A549 (cell line): ENCODE data around the gene KANSL1. TPM values are rescaled to one million over a fixed set of nuclear protein-coding genes. Genes with fewer than 3 reads are reported as not detected.

Experiments
- ATAC-seq, 2 experiments: fragments of 200-7000 bp in 1 of 2; fragments of >200 bp in 1 of 2; cut with Nextera tagmentation in 1 of 2; cut with Tn5 transposase in 1 of 2; 3 replicates each; pipeline versions ENCODE4 v1.8.0 to v1.9.1; 2018 to 2020; ENCODE audit warnings: mild to moderate bottlenecking in 1 of 2, moderate library complexity in 1 of 2
- CTCF ChIA-PET: fragments of 300-600 bp; sonication (Branson Sonifier 250); formaldehyde crosslinking; extraction: SDS; loops from one replicate; lab custom pipeline; 2021; ENCODE audit warnings: antibody characterized with exemption, inconsistent platforms; lab: Yijun Ruan, JAX
- POLR2A ChIA-PET: fragments of 350-600 bp; formaldehyde crosslinking; extraction: SDS; loops from one replicate; lab custom pipeline; 2021; ENCODE audit warnings: antibody characterized with exemption, inconsistent platforms; lab: Yijun Ruan, JAX
- DNase-seq, 2 experiments: peaks; one replicate each; pipeline versions ENCODE4 v3.0.0 to v3.0.0-alpha.2; 2011 to 2016; ENCODE audit warnings: low read depth in 1 of 2, low spot score in 1 of 2
- FAIRE-seq: peaks from 2 replicates; lab custom pipeline; 2011; peaks lifted over from hg19 to GRCh38; lab: Jason Lieb, UNC
- H3K27ac ChIP-seq, 2 experiments: fragments of >200 bp; sonication (Bioruptor Twin); formaldehyde crosslinking; 3 replicates each; pipeline ENCODE4 v1.5.1; 2016 to 2017
- H3K4me1 ChIP-seq: fragments of >200 bp; sonication (Bioruptor Twin); formaldehyde crosslinking; 3 replicates; pipeline ENCODE4 v1.6.1; 2016
- H3K4me2 ChIP-seq: fragments of >200 bp; sonication (Bioruptor Twin); formaldehyde crosslinking; 3 replicates; pipeline ENCODE4 v1.6.1; 2016
- H3K4me3 ChIP-seq: fragments of >200 bp; sonication (Bioruptor Twin); formaldehyde crosslinking; 3 replicates; pipeline ENCODE4 v1.5.1; 2016
- H3K9me3 ChIP-seq: fragments of >200 bp; sonication (Bioruptor Twin); formaldehyde crosslinking; 3 replicates; pipeline ENCODE4 v1.6.1; 2016
- CBX2 ChIP-seq: fragments of 200-600 bp; sonication (generic); IDR thresholded peaks from 2 replicates; pipeline ENCODE4 v1.6.1; 2016; ENCODE audit warnings: low read depth, mild to moderate bottlenecking, borderline replicate concordance
- CEBPB ChIP-seq, 2 experiments: fragments of >200 bp in 1 of 2; sonication (Bioruptor Twin) in 1 of 2; formaldehyde crosslinking in 1 of 2; IDR thresholded peaks; 2 replicates each; pipeline ENCODE4 v1.6.1; 2012 to 2016
- E2F6 ChIP-seq: IDR thresholded peaks from 2 replicates; pipeline ENCODE4 v1.6.1; 2012; ENCODE audit warnings: low read depth, borderline replicate concordance
- EP300 ChIP-seq, 2 experiments: fragments of >200 bp; sonication (Bioruptor Twin); formaldehyde crosslinking; IDR thresholded peaks; 2 replicates in 1 of 2; 3 replicates in 1 of 2; pipeline ENCODE4 v1.6.1; 2016 to 2017
- FOSB ChIP-seq: fragments of 250-450 bp; sonication (Bioruptor Pico); IDR thresholded peaks from 2 replicates; pipeline ENCODE4 v1.5.0; 2020; ENCODE audit warnings: mild to moderate bottlenecking, moderate library complexity
- GATA3 ChIP-seq: IDR thresholded peaks from 2 replicates; pipeline ENCODE4 v1.6.1; 2012; ENCODE audit warnings: borderline replicate concordance
- HDAC2 ChIP-seq: fragments of 200-600 bp; sonication (generic); IDR thresholded peaks from 2 replicates; pipeline ENCODE4 v1.6.1; 2016
- HES2 ChIP-seq: fragments of >200 bp; sonication (Bioruptor Twin); formaldehyde crosslinking; IDR thresholded peaks from 2 replicates; pipeline ENCODE4 v1.6.1; 2016
- HEYL ChIP-seq: fragments of 250-450 bp; sonication (Bioruptor Pico); IDR thresholded peaks from 2 replicates; pipeline ENCODE4 v1.8.0; 2021; ENCODE audit warnings: mild to moderate bottlenecking, moderate library complexity
- HMGXB4 ChIP-seq: fragments of 250-450 bp; sonication (Bioruptor Pico); IDR thresholded peaks from 2 replicates; pipeline ENCODE4 v1.5.0; 2021; ENCODE audit warnings: mild to moderate bottlenecking, moderate library complexity, borderline replicate concordance
- JUN ChIP-seq, 2 experiments: fragments of >200 bp; sonication (Bioruptor Twin); formaldehyde crosslinking; IDR thresholded peaks; 2 replicates in 1 of 2; 3 replicates in 1 of 2; pipeline ENCODE4 v1.6.1; 2016 to 2017
- JUNB ChIP-seq: fragments of >200 bp; sonication (Bioruptor Twin); formaldehyde crosslinking; IDR thresholded peaks from 2 replicates; pipeline ENCODE4 v1.6.1; 2016
- MYC ChIP-seq: IDR thresholded peaks from 2 replicates; pipeline ENCODE4 v1.6.1; 2012; ENCODE audit warnings: mild to moderate bottlenecking, inconsistent platforms, low read length, improper control_type of control experiment, borderline replicate concordance
- NPAS2 ChIP-seq: fragments of 250-450 bp; sonication (Bioruptor Pico); IDR thresholded peaks from 2 replicates; pipeline ENCODE4 v1.8.0; 2022; ENCODE audit warnings: mild to moderate bottlenecking, moderate library complexity, borderline replicate concordance
- PHF8 ChIP-seq: fragments of 200-600 bp; sonication (generic); IDR thresholded peaks from 2 replicates; pipeline ENCODE4 v1.6.1; 2016; ENCODE audit warnings: low read depth, mild to moderate bottlenecking, antibody characterized with exemption, moderate library complexity, borderline replicate concordance
- POLR2AphosphoS2 ChIP-seq: conservative IDR thresholded peaks from 2 replicates; pipeline ENCODE4 v1.6.1; 2012; ENCODE audit warnings: low read length, improper control_type of control experiment, inconsistent platforms
- ZFP36 ChIP-seq: fragments of 450-650 bp; IDR thresholded peaks from 2 replicates; pipeline ENCODE4 v1.6.1; 2014; ENCODE audit warnings: borderline replicate concordance; ENCODE audit not compliant: partially characterized antibody
- ZSCAN20 ChIP-seq: fragments of 250-450 bp; sonication (Bioruptor Pico); IDR thresholded peaks from 2 replicates; pipeline ENCODE4 v1.8.0; 2022; ENCODE audit warnings: mild to moderate bottlenecking, moderate library complexity
- WGBS: methylation state at CpG from one replicate; pipeline ENCODE4 v1.1.6; 2017; ENCODE audit errors: missing lambda C conversion rate; 5-methylcytosine and 5-hydroxymethylcytosine counted together
- polyA plus RNA-seq, 4 experiments: library from polyadenylated mRNA; depleted of rRNA in 3 of 4; stranded (reverse); fragments of >200 nt; fragmentation: RNase III in 1 of 4; extraction: RNeasy Plus Mini Kit Qiagen cat#74134 plus additional on column Dnase treatment in 1 of 4; gene quantifications; 2 replicates in 3 of 4; 3 replicates in 1 of 4; pipeline ENCODE4 v1.2.3, GENCODE V29; 2011 to 2017
- TF ChIP-seq, protein P1 (sequence below): fragments of 200-600 bp; sonication (generic); IDR thresholded peaks from 2 replicates; pipeline ENCODE4 v1.6.1; 2016; ENCODE audit warnings: antibody characterized with exemption, mild to moderate bottlenecking, moderate library complexity
- TF ChIP-seq, protein P2 (sequence below): fragments of >200 bp; sonication (Bioruptor Twin); formaldehyde crosslinking; IDR thresholded peaks from 3 replicates; pipeline ENCODE4 v1.6.1; 2016

KANSL1 gene
- polyA plus RNA-seq, 2 of the 4 experiments (the other 2 are of a cell fraction): 22.6 to 27.9 TPM

DNA sequence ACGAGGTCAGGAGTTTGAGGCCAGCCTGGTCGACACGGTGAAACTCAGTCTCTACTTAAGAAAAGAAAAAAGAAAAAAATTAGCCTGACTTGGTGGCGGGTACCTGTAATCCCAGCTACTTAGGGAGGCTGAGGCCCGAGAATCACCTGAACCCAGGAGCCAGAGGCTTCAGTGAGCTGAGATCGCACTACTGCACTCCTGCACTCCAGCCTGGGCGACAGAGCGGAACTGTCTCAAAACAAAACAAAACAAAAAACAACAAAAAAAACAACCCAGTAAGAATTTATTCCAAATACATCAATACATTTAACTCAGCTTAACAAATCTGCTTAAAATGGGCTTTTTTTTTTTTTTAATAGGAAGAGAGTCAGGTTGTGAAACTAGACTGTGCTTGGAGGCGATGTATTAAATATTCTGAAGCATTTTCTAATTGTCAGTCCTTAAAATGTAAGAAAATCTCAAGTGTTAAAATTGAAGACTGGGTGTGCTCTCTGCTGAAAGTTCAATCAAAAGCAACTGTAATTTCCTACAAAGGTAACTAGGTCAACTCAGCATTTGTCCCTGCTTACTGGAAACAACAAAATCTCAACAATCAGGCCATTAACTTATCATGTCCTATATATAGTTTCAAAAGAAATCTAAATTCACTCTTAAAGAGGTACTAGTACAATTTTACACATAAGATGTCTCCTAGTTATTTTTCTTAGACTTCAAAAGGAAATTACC lies 23.2 kb downstream of the KANSL1 start:
- no peak overlapping the region for H3K4me2 ChIP-seq
- 94% methylated on average over 9 of the region's 9 CpGs for WGBS
- TF ChIP-seq NPAS2 (CRISPR knock-in tag) (no peak), CEBPB (IDR thresholded peaks at IDR 0.05) (no peak), ZSCAN20 (CRISPR knock-in tag) (no peak), PHF8 (no peak), HMGXB4 (no peak), MYC (no peak), HEYL (CRISPR knock-in tag) (no peak), ZFP36 (no peak), GATA3 (no peak), CBX2 (no peak), HDAC2 (no peak), JUNB (no peak), FOSB (CRISPR knock-in tag) (no peak), HES2 (no peak), E2F6 (no peak), JUN (IDR thresholded peaks at IDR 0.05) (no peak), EP300 (IDR thresholded peaks at IDR 0.05) (no peak), POLR2AphosphoS2 (no peak)
- TF ChIP-seq, protein P1, sequence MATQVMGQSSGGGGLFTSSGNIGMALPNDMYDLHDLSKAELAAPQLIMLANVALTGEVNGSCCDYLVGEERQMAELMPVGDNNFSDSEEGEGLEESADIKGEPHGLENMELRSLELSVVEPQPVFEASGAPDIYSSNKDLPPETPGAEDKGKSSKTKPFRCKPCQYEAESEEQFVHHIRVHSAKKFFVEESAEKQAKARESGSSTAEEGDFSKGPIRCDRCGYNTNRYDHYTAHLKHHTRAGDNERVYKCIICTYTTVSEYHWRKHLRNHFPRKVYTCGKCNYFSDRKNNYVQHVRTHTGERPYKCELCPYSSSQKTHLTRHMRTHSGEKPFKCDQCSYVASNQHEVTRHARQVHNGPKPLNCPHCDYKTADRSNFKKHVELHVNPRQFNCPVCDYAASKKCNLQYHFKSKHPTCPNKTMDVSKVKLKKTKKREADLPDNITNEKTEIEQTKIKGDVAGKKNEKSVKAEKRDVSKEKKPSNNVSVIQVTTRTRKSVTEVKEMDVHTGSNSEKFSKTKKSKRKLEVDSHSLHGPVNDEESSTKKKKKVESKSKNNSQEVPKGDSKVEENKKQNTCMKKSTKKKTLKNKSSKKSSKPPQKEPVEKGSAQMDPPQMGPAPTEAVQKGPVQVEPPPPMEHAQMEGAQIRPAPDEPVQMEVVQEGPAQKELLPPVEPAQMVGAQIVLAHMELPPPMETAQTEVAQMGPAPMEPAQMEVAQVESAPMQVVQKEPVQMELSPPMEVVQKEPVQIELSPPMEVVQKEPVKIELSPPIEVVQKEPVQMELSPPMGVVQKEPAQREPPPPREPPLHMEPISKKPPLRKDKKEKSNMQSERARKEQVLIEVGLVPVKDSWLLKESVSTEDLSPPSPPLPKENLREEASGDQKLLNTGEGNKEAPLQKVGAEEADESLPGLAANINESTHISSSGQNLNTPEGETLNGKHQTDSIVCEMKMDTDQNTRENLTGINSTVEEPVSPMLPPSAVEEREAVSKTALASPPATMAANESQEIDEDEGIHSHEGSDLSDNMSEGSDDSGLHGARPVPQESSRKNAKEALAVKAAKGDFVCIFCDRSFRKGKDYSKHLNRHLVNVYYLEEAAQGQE: no peak
- TF ChIP-seq, protein P2, sequence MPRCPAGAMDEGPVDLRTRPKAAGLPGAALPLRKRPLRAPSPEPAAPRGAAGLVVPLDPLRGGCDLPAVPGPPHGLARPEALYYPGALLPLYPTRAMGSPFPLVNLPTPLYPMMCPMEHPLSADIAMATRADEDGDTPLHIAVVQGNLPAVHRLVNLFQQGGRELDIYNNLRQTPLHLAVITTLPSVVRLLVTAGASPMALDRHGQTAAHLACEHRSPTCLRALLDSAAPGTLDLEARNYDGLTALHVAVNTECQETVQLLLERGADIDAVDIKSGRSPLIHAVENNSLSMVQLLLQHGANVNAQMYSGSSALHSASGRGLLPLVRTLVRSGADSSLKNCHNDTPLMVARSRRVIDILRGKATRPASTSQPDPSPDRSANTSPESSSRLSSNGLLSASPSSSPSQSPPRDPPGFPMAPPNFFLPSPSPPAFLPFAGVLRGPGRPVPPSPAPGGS: no peak
- H3K27ac ChIP-seq: no peak overlapping the region
- no peaks in the 10 kb centered on the region for H3K9me3 ChIP-seq
- POLR2A ChIA-PET: no interaction called here
- CTCF ChIA-PET: interaction anchor here (0.6 to 19.7 kb wide), 12 partner anchors 9 to 1009 kb away, joined by 3 to 205 read pairs (median 4); partner anchors contain the start of gene KANSL1
- ATAC-seq (no peak), FAIRE-seq (no peak), DNase-seq (no peak)
- peaks cover 45% of the 10 kb centered on the region for H3K4me1 ChIP-seq
- H3K4me3 ChIP-seq: no peak overlapping the region
